Astrocyte of the hippocampus (primary cell): ENCODE data around the gene ADD2.

ENCODE experiments used
- DNase-seq: peaks from one replicate; pipeline ENCODE4 v3.0.0; 2011; ENCODE audit warnings: low read depth, low spot score

Gene ADD2

GRCh38 chr2:70785137-70785911 lies 17.3 kb upstream of the ADD2 start:
- DNase-seq: peak; percentile 61

GRCh38 chr2:70784320-70784719 lies 16.3 kb upstream of the ADD2 start:
- no peak for DNase-seq

- peak; percentile 24 for DNase-seq
Observed at GRCh38 chr2:70779911-70780545, 12.0 kb upstream of the ADD2 start.

- DNase-seq: no peak
Observed at GRCh38 chr2:70779491-70779890, 11.5 kb upstream of the ADD2 start.

GRCh38 chr2:70778676-70779075 lies 10.7 kb upstream of the ADD2 start:
- no peak for DNase-seq

GRCh38 chr2:70777450-70777849 lies 9.4 kb upstream of the ADD2 start:
- DNase-seq: peak; percentile 51

- no peak for DNase-seq
Observed at GRCh38 chr2:70776266-70776665, 8.3 kb upstream of the ADD2 start.

GRCh38 chr2:70775141-70775540 lies 7.1 kb upstream of the ADD2 start:
- DNase-seq: no peak

- DNase-seq: no peak
Observed at GRCh38 chr2:70772486-70773155, 4.6 kb upstream of the ADD2 start.

- no peak for DNase-seq
Observed at GRCh38 chr2:70771446-70771845, 3.4 kb upstream of the ADD2 start.

GRCh38 chr2:70769450-70769849 lies 1.4 kb upstream of the ADD2 start:
- DNase-seq: no peak

GRCh38 chr2:70768590-70769085 lies 638 bp upstream of the ADD2 start:
- no peak for DNase-seq

GRCh38 chr2:70767079-70767698 lies 811 bp downstream of the ADD2 start:
- DNase-seq: peak; percentile 53

GRCh38 chr2:70766357-70767078 lies 1.5 kb downstream of the ADD2 start:
- no peak for DNase-seq

- DNase-seq: no peak
Observed at GRCh38 chr2:70765507-70765906, 2.5 kb downstream of the ADD2 start.

- no peak for DNase-seq
Observed at GRCh38 chr2:70759446-70759845, 8.6 kb downstream of the ADD2 start.

GRCh38 chr2:70757966-70758365 lies 10.0 kb downstream of the ADD2 start:
- no peak for DNase-seq

- no peak for DNase-seq
Observed at GRCh38 chr2:70757360-70757759, 10.6 kb downstream of the ADD2 start.

GRCh38 chr2:70756128-70756527 lies 11.9 kb downstream of the ADD2 start:
- DNase-seq: no peak

- no peak for DNase-seq
Observed at GRCh38 chr2:70753902-70754301, 14.1 kb downstream of the ADD2 start.

GRCh38 chr2:70753031-70753430 lies 15.0 kb downstream of the ADD2 start:
- no peak for DNase-seq

GRCh38 chr2:70752396-70752795 lies 15.6 kb downstream of the ADD2 start:
- DNase-seq: no peak
